Neural progenitor cell (in vitro differentiated cells): ENCODE measurements around the gene P2RX1. TPM values are rescaled to one million over a fixed set of nuclear protein-coding genes. Genes with fewer than 3 reads are reported as not detected.

Source experiments
- DNase-seq: peaks from one replicate; pipeline ENCODE4 v3.0.0-alpha.2; 2016; ENCODE audit warnings: low spot score
- H2AFZ ChIP-seq: fragments of 200-600 bp; sonication (generic); replicated peaks from 2 replicates; pipeline ENCODE4 v1.6.1; 2016; ENCODE audit warnings: antibody characterized with exemption
- H3F3A ChIP-seq: fragments of 200-600 bp; sonication (generic); 2 replicates; pipeline ENCODE4 v1.6.1; 2016; ENCODE audit warnings: antibody characterized with exemption, low read depth
- H3K27ac ChIP-seq: fragments of 200-600 bp; sonication (generic); 2 replicates; pipeline ENCODE4 v1.5.1; 2016; ENCODE audit warnings: mild to moderate bottlenecking
- H3K27me3 ChIP-seq: fragments of 200-600 bp; sonication (generic); 2 replicates; pipeline ENCODE4 v1.6.1; 2016; ENCODE audit warnings: mild to moderate bottlenecking, moderate library complexity
- H3K36me3 ChIP-seq: fragments of 200-600 bp; sonication (generic); 2 replicates; pipeline ENCODE4 v1.5.1; 2016
- H3K4me1 ChIP-seq: fragments of 200-600 bp; sonication (generic); 2 replicates; pipeline ENCODE4 v1.6.1; 2016; ENCODE audit warnings: mixed run types
- H3K4me2 ChIP-seq: fragments of 200-600 bp; sonication (generic); 2 replicates; pipeline ENCODE4 v1.6.1; 2016
- H3K4me3 ChIP-seq: fragments of 200-600 bp; sonication (generic); 2 replicates; pipeline ENCODE4 v1.5.1; 2016
- H3K79me2 ChIP-seq: fragments of 200-600 bp; sonication (generic); 2 replicates; pipeline ENCODE4 v1.6.1; 2016; ENCODE audit warnings: low read depth
- H3K9ac ChIP-seq: fragments of 200-600 bp; sonication (generic); 2 replicates; pipeline ENCODE4 v1.6.1; 2016
- H3K9me3 ChIP-seq: fragments of 200-600 bp; sonication (generic); 2 replicates; pipeline ENCODE4 v1.5.1; 2016; ENCODE audit warnings: low read depth
- H4K20me1 ChIP-seq: fragments of 200-600 bp; sonication (generic); 2 replicates; pipeline ENCODE4 v1.6.1; 2016; ENCODE audit warnings: low read depth
- H3K27ac Mint-ChIP-seq: 3 replicates; pipeline ENCODE4 v1.8.0; 2021; ENCODE audit warnings: mixed read lengths
- H3K27me3 Mint-ChIP-seq: 2 replicates; pipeline ENCODE4 v1.8.0; 2022; ENCODE audit warnings: low read depth, mild to moderate bottlenecking, inconsistent platforms, moderate library complexity, mixed read lengths; ENCODE audit not compliant: insufficient read depth
- H3K36me3 Mint-ChIP-seq: 3 replicates; pipeline ENCODE4 v1.8.0; 2021; ENCODE audit warnings: mixed read lengths
- H3K4me1 Mint-ChIP-seq: 3 replicates; pipeline ENCODE4 v1.8.0; 2021; ENCODE audit warnings: mixed read lengths
- H3K4me3 Mint-ChIP-seq: 3 replicates; pipeline ENCODE4 v1.8.0; 2021; ENCODE audit warnings: mild to moderate bottlenecking, moderate library complexity, mixed read lengths
- H3K9me3 Mint-ChIP-seq: 3 replicates; pipeline ENCODE4 v1.8.0; 2020; ENCODE audit warnings: mixed read lengths
- CTCF ChIP-seq: fragments of 200-600 bp; sonication (generic); IDR thresholded peaks from 2 replicates; pipeline ENCODE4 v1.5.1; 2017; ENCODE audit warnings: antibody characterized with exemption, mild to moderate bottlenecking
- EZH2 ChIP-seq: fragments of 200-600 bp; sonication (generic); IDR thresholded peaks from 2 replicates; pipeline ENCODE4 v1.6.1; 2017; ENCODE audit warnings: antibody characterized with exemption, mild to moderate bottlenecking, moderate library complexity
- EZH2phosphoT487 ChIP-seq: fragments of 200-600 bp; sonication (generic); IDR thresholded peaks from 2 replicates; pipeline ENCODE4 v1.6.1; 2017; ENCODE audit warnings: antibody characterized with exemption
- total RNA-seq: library from RNA; depleted of rRNA; stranded (reverse); fragments of >200 nt; gene quantifications from 2 replicates; pipeline ENCODE4 v1.2.3, GENCODE V29; 2015; ENCODE audit warnings: low replicate concordance

Gene P2RX1
- total RNA-seq, 1 donor from 2014 or later = not detected

DNA sequence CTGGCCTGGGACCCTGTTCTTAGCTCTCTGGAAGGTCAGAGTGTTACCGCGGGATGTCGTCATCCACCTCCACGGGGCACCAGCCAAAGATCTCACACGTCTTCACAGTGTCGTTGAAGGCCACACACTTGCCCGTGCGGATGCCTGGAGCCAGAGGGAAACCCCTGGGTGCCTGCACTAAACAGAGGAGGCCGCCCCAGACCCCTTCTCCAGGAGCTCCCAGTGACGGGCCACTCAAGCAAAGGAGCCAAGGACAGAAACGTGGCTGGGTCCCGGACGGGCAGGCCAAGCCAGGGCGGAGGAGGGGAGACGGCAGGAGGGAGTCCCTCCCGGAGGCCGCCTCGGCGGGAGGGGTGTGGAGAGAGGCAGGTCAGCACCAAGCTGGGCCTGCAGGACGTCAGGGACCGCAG, 12.4 kb downstream of the P2RX1 start:
- Histone ChIP-seq H2AFZ (no peak overlapping the region), H3K79me2 (no peaks in the 10 kb centered on the region), H3K9me3 (no peaks in the 10 kb centered on the region), H3F3A (no peaks in the 10 kb centered on the region), H3K9ac (no peak overlapping the region), H3K4me2 (no peak overlapping the region), H3K4me1 (no peaks in the 10 kb centered on the region), H3K4me3 (no peak overlapping the region), H3K27ac (no peak overlapping the region), H3K36me3 (no peaks in the 10 kb centered on the region), H4K20me1 (no peaks in the 10 kb centered on the region), H3K27me3 (no peaks in the 10 kb centered on the region)
- no peak overlapping the region for H3K27ac Mint-ChIP-seq
- H3K4me1 Mint-ChIP-seq = peaks cover 3% of the 10 kb centered on the region
- H3K27me3 Mint-ChIP-seq = no peaks in the 10 kb centered on the region
- TF ChIP-seq CTCF = no peak
- no peak for TF ChIP-seq EZH2phosphoT487
- TF ChIP-seq EZH2 = no peak
- no peak overlapping the region for H3K4me3 Mint-ChIP-seq
- H3K36me3 Mint-ChIP-seq = no peaks in the 10 kb centered on the region
- no peak for DNase-seq
- no peaks in the 10 kb centered on the region for H3K9me3 Mint-ChIP-seq

DNA sequence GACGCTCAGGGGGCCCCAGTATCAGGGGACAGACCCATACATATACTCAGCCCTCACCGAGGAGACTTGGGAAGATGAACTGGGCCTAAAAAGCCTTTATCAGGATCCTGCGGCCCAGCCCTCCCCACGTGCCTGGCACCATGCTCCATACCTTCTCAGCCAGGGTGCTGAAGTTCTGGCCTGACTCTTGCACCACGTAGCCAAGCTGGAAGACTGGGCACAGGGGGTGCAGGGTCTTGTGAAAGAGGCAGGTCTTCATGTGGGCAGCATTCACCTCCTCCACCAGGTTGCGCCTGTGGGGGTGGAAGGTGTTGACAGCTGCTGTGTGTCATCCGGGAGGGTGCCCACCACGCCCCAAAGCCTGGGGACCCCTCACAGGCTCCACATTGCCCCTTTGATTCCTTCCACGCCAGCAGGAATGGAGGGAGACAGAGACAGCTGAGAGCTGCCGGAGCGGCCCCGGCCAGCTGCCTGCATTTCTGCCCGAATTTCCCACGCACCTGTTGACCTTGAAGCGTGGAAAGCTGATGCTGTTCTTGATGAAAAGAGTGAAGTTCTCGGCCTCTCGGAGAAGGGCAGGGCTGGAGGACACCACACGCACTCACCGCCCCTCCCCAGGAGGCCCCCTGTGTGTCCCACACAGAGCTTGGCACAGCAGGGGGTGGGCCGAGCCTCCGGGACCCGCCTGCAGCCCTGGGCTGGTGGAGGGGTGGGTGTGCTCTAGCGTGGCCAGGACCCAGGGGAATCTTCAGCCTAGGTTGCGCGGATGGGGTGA, 13.0 kb downstream of the P2RX1 start:
- Mint-ChIP-seq H3K4me3 (no peak overlapping the region), H3K4me1 (peaks cover 3% of the 10 kb centered on the region), H3K36me3 (no peaks in the 10 kb centered on the region), H3K27ac (no peak overlapping the region), H3K9me3 (no peaks in the 10 kb centered on the region), H3K27me3 (peaks cover 2% of the 10 kb centered on the region)
- no peak overlapping the region for H3K4me2 ChIP-seq
- no peaks in the 10 kb centered on the region for H4K20me1 ChIP-seq
- H2AFZ ChIP-seq = no peak overlapping the region
- H3K79me2 ChIP-seq = no peaks in the 10 kb centered on the region
- no peak overlapping the region for H3K27ac ChIP-seq
- no peaks in the 10 kb centered on the region for H3K27me3 ChIP-seq
- TF ChIP-seq EZH2phosphoT487 (no peak), CTCF (no peak), EZH2 (no peak)
- no peak overlapping the region for H3K9ac ChIP-seq
- no peaks in the 10 kb centered on the region for H3K9me3 ChIP-seq
- H3K4me1 ChIP-seq = no peaks in the 10 kb centered on the region
- DNase-seq = no peak
- H3K4me3 ChIP-seq = no peak overlapping the region
- H3K36me3 ChIP-seq = no peaks in the 10 kb centered on the region
- no peaks in the 10 kb centered on the region for H3F3A ChIP-seq

DNA sequence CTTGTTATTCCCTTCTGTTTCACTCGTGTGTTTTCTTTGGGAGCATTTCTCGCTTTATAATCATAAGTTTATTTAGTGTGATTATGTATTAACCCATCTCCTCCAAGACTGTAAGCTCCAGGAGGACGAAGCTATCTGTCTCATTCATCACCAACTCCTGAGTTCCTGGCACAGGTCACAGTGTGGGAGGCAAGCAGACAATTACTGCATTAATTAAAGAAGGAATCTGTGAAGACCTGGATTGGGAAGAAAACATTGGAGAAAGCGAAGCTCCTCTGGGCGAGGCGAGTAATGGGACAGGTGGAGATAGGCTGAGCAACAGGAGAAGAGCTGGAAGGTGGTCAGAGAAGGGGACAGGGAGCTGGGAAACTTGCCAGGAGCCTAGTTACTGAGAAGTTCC, 15.6 kb downstream of the P2RX1 start:
- Mint-ChIP-seq H3K36me3 (no peaks in the 10 kb centered on the region), H3K27ac (no peak overlapping the region), H3K4me1 (peaks cover 10% of the 10 kb centered on the region), H3K9me3 (no peaks in the 10 kb centered on the region), H3K4me3 (no peak overlapping the region), H3K27me3 (peaks cover 2% of the 10 kb centered on the region)
- TF ChIP-seq CTCF (no peak), EZH2phosphoT487 (no peak)
- no peaks in the 10 kb centered on the region for H3K9me3 ChIP-seq
- DNase-seq = no peak
- H3K79me2 ChIP-seq = no peaks in the 10 kb centered on the region
- no peak overlapping the region for H3K9ac ChIP-seq
- no peak overlapping the region for H3K27ac ChIP-seq
- no peaks in the 10 kb centered on the region for H3K36me3 ChIP-seq
- no peaks in the 10 kb centered on the region for H3F3A ChIP-seq
- no peak overlapping the region for H3K4me3 ChIP-seq
- H2AFZ ChIP-seq = no peak overlapping the region
- no peaks in the 10 kb centered on the region for H3K4me1 ChIP-seq
- no peaks in the 10 kb centered on the region for H4K20me1 ChIP-seq
- no peak overlapping the region for H3K4me2 ChIP-seq
- H3K27me3 ChIP-seq = no peaks in the 10 kb centered on the region
